Measurements from ENCODE around the gene NEURL4.
"Not testable (repeated sequence)": the region's sequence is repeated elsewhere in the genome, so short reads cannot be mapped to it uniquely, and the experiment has no call there.

NEURL4 gene

GRCh38 chr17:7328840-7329373 is at the start of gene NEURL4:
Gene NEURL4 (minus strand): TSS chr17:7329335. CDS start chr17:7329312, 23 bp downstream.
- DNase-seq (ENCODE audit: insufficient read length, low spot score) (no peak), FAIRE-seq (no peak)

- no peak for FAIRE-seq
- no peak for DNase-seq (ENCODE audit: insufficient read length, low spot score)
Measured at GRCh38 chr17:7374353-7374752, 45.2 kb upstream of the NEURL4 start.

- FAIRE-seq (no peak), DNase-seq (ENCODE audit: insufficient read length, low spot score) (no peak)
Measured at GRCh38 chr17:7370853-7371252, 41.7 kb upstream of the NEURL4 start.

GRCh38 chr17:7369825-7370224 is 40.7 kb upstream of the NEURL4 start:
- DNase-seq (ENCODE audit: insufficient read length, low spot score) = no peak
- no peak for FAIRE-seq

GRCh38 chr17:7368599-7368994 is 39.5 kb upstream of the NEURL4 start:
- not testable (repeated sequence) for DNase-seq (ENCODE audit: insufficient read length, low spot score); FAIRE-seq

GRCh38 chr17:7367918-7368598 is 38.9 kb upstream of the NEURL4 start:
- FAIRE-seq (no peak), DNase-seq (ENCODE audit: insufficient read length, low spot score) (no peak)

GRCh38 chr17:7367083-7367482 is 37.9 kb upstream of the NEURL4 start:
- FAIRE-seq (peak; percentile 68), DNase-seq (ENCODE audit: insufficient read length, low spot score) (no peak)

GRCh38 chr17:7365963-7366362 is 36.8 kb upstream of the NEURL4 start:
- not testable (repeated sequence) for DNase-seq (ENCODE audit: insufficient read length, low spot score)
- FAIRE-seq = peak; percentile 20

GRCh38 chr17:7363311-7363710 is 34.2 kb upstream of the NEURL4 start:
- no peak for FAIRE-seq
- no peak for DNase-seq (ENCODE audit: insufficient read length, low spot score)

GRCh38 chr17:7361906-7362305 is 32.8 kb upstream of the NEURL4 start:
- DNase-seq (ENCODE audit: insufficient read length, low spot score) = no peak
- FAIRE-seq = no peak

GRCh38 chr17:7357381-7357780 is 28.2 kb upstream of the NEURL4 start:
- no peak for FAIRE-seq

GRCh38 chr17:7356756-7357155 is 27.6 kb upstream of the NEURL4 start:
- no peak for FAIRE-seq
- DNase-seq (ENCODE audit: insufficient read length, low spot score) = no peak

More at GRCh38 chr17:7357381-7357780, 28.2 kb upstream of the NEURL4 start:
- no peak for DNase-seq (ENCODE audit: insufficient read length, low spot score)

- FAIRE-seq (peak; percentile 88), DNase-seq (ENCODE audit: insufficient read length, low spot score) (peak; percentile 80)
Measured at GRCh38 chr17:7356072-7356549, 27.0 kb upstream of the NEURL4 start.

- FAIRE-seq = no peak
- DNase-seq (ENCODE audit: insufficient read length, low spot score) = no peak
Measured at GRCh38 chr17:7355573-7355972, 26.4 kb upstream of the NEURL4 start.

GRCh38 chr17:7355053-7355452 is 25.9 kb upstream of the NEURL4 start, which contains the start of gene TMEM95:
Gene TMEM95 (plus strand): TSS chr17:7355156. CDS start chr17:7355205, 49 bp downstream.
- DNase-seq (ENCODE audit: insufficient read length, low spot score) = no peak

GRCh38 chr17:7354262-7354843 is 25.2 kb upstream of the NEURL4 start:
- no peak for DNase-seq (ENCODE audit: insufficient read length, low spot score)
- peak; percentile 58 for FAIRE-seq

More at GRCh38 chr17:7355053-7355452, 25.9 kb upstream of the NEURL4 start, which contains the start of gene TMEM95:
- no peak for FAIRE-seq

GRCh38 chr17:7352910-7353635 is 23.9 kb upstream of the NEURL4 start:
- FAIRE-seq = no peak
- no peak for DNase-seq (ENCODE audit: insufficient read length, low spot score)

- FAIRE-seq = no peak
- DNase-seq (ENCODE audit: insufficient read length, low spot score) = no peak
Measured at GRCh38 chr17:7352503-7352889, 23.4 kb upstream of the NEURL4 start.

GRCh38 chr17:7351665-7352502 is 22.7 kb upstream of the NEURL4 start, which contains the start of gene KCTD11:
Gene KCTD11 (plus strand): TSS chr17:7352162.
- peak; percentile 92 for FAIRE-seq
- DNase-seq (ENCODE audit: insufficient read length, low spot score) = peak; percentile 92
